ENCODE measurements around the gene OVOL1.
"Not testable (repeated sequence)": the region's sequence is repeated elsewhere in the genome, so short reads cannot be mapped to it uniquely, and the experiment has no call there.

Gene OVOL1

GRCh38 chr11:65817835-65818680 is 31.2 kb downstream of the OVOL1 start:
- DNase-seq: peak; percentile 88

GRCh38 chr11:65821107-65821506 is 34.2 kb downstream of the OVOL1 start:
- no peak for DNase-seq

DNA sequence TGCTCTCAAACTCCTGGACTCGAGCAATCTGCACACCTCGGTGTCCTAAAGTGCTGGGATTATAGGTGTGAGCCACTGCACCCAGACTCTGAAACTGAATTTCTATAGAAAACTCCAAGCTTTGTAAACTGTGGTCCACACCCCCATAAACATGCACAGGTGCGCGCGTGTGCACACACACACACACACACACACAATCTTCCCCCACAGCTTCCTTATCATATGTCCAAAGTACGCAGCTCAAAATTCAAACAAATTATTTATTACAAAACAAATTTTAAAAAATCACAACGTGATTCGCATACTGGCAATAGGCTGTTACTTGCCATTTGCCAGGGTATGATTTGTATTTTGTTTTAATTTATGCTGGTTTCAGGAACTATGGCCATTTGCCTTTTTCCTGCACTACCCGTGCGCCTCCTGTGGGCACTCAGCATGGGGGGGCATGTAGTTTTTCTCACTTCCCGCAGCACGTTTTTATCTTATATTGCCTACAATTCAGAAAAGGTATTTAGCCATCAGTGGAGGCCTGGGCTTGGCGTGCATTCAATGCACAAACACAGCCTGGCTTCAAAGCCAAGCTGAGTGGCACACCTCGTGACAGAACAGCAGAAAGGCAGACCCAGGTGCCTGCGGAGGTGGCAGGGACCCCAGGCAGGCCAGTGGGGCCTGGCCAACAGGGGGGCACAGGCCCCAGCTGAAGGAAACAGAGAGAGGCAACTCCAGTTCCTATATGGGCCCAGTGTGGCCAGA is 36.1 kb downstream of the OVOL1 start:
- no peak for DNase-seq

DNA sequence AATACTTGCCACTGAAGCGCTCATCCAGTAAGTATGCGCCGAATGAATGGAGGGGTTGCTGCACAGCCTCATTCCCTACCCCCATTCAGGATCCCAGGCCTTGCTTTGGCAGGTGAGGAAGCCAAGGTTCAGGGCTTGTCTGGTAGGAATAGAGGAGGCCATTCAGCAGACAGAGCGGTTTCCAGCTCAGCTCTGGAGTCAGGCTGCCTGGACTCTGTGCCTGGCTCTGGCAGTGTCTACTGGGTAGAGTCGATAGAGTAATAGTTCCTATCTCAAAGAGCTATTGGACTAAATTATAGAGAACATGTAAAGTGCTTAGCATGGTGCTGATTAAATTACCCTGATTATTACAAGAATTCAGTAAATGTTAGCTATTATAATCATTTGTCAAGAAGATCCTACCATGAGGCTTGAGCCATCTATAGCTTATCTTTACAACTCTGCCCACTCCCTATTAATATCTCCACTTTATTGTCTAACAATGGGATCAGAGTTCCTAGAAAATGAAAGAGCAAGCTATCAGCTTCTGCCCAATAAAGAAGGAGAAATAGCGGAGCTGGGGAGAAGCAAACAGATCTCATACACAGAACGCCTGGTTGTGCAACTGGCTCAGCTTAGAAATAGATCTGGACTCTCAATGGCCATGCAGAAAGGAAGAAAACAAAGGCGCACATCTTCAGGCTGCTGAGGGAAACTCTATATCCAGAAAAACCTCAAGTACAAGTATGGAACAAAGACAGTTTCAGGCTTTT is 40.3 kb downstream of the OVOL1 start:
- DNase-seq: no peak

GRCh38 chr11:65829459-65829858 is 42.6 kb downstream of the OVOL1 start:
- no peak for DNase-seq

DNA sequence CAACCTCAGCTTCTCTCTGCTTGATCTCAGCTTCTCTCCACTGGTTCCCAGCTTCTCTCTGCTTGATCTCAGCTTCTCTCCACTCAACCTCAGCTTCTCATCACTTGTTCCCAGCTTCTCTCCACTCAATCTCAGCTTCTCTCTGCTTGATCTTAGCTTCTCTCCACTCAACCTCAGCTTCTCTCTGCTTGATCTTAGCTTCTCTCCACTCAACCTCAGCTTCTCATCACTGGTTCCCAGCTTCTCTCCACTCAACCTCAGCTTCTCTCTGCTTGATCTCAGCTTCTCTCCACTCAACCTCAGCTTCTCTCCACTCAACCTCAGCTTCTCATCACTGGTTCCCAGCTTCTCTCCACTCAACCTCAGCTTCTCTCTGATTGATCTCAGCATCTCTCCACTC is 45.4 kb downstream of the OVOL1 start:
- not testable (repeated sequence) for DNase-seq

- peak; percentile 92 for DNase-seq
These were observed 46.6 kb downstream of the OVOL1 start, which contains the start of gene SNX32 for GRCh38 chr11:65833297-65834030. Gene SNX32, plus strand, starts transcription at chr11:65833963. Its CDS starts 103 bp downstream, at chr11:65834066.

DNA sequence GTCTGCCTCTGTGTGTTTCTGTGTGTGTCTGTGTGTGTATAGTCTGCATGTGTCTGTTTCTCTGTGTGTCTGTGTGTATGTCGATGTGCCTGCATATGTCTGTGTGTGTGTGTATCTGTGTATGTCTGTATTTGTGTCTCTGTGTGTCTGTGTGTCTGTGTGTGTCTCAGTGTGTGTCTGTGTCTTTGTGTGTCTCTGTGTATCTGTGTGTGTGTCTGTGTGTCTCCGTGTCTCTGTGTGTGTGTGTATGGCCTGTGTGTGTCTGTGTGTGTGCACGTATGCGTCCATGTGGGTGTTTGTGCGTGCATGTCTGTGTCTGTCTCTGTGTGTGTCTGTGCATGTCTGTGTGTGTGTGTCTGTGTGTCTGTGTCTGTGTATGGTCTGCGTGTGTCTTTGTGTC is 47.3 kb downstream of the OVOL1 start:
- no peak for DNase-seq

- no peak for DNase-seq
These were observed 55.3 kb downstream of the OVOL1 start for GRCh38 chr11:65842144-65842543.

DNA sequence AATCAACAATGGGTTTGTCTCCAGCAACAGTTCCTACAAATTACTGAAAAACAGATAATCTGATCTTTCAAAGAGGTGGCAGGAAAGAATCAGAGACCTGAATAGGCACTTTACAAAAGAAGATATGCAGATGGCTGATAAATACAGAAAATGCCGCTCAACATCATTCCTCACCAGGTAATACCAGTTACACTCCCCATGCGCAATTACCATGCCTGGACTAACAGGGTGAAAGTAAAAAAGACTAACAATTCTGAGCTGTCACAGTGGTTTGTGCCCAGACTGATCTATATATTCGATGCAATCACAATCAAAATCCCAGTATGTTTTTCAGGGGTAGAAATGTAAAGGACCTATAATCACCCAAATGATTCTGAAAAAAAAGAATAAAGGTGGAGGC is 56.9 kb downstream of the OVOL1 start:
- no peak for DNase-seq

GRCh38 chr11:65844231-65844872 is 57.5 kb downstream of the OVOL1 start:
- no peak for DNase-seq

Measured in CD4-positive, alpha-beta T cell treated with Interferon gamma for 1 hour (primary cell).